Activated T-cell treated with anti-CD3 and anti-CD28 coated beads, Interleukin-2, amount 50 U/mL, for 72 hours (primary cell): ENCODE measurements around the gene KANK3. TPM values are rescaled to one million over a fixed set of nuclear protein-coding genes. Genes with fewer than 3 reads are reported as not detected.

Experiments used
- ATAC-seq, 2 donors: fragments of 150-1000 bp; cut with Tn5 transposase; replicated peaks in 1 of 2; 2 replicates each; pipeline ENCODE4 v1.10.0; 2021; ENCODE audit warnings: moderate library complexity in 2 of 2, mild to moderate bottlenecking in 1 of 2
- DNase-seq, 2 donors: peaks; one replicate each; pipeline ENCODE4 v3.0.0; 2021 to 2022; ENCODE audit warnings: mixed read lengths in 1 of 2
- H3K27ac Mint-ChIP-seq: one replicate; pipeline ENCODE4 v1.8.0; 2022; ENCODE audit warnings: mild to moderate bottlenecking, moderate library complexity, mixed read lengths
- H3K27me3 Mint-ChIP-seq: one replicate; pipeline ENCODE4 v1.8.0; 2022; ENCODE audit warnings: low read depth, mixed read lengths
- H3K36me3 Mint-ChIP-seq, 2 donors: one replicate each; pipeline ENCODE4 v1.8.0; 2022; ENCODE audit warnings: mixed read lengths in 2 of 2, mild to moderate bottlenecking in 1 of 2; ENCODE audit not compliant: insufficient read depth in 2 of 2
- H3K4me1 Mint-ChIP-seq: one replicate; pipeline ENCODE4 v1.8.0; 2022; ENCODE audit warnings: low read depth, mixed read lengths
- H3K4me3 Mint-ChIP-seq, 2 donors: one replicate each; pipeline ENCODE4 v1.8.0; 2022; ENCODE audit warnings: mild to moderate bottlenecking in 2 of 2, mixed read lengths in 2 of 2, moderate library complexity in 2 of 2
- H3K9me3 Mint-ChIP-seq, 2 donors: one replicate each; pipeline ENCODE4 v1.8.0; 2022; ENCODE audit warnings: mixed read lengths in 2 of 2
- total RNA-seq, 2 donors: library from RNA; stranded (reverse); gene quantifications; one replicate each; pipeline ENCODE4 v1.2.3, GENCODE V29; 2022

KANK3 gene
- total RNA-seq, 2 donors from 2014 or later = 0.99 to 1.6 TPM

- ATAC-seq (no peak), DNase-seq (no peak)
- Mint-ChIP-seq H3K4me3 (no peak overlapping the region), H3K9me3 (no peaks in the 10 kb centered on the region), H3K36me3 (no peaks in the 10 kb centered on the region), H3K4me1 (peaks cover 11% of the 10 kb centered on the region), H3K27ac (no peak overlapping the region), H3K27me3 (peaks cover 44% of the 10 kb centered on the region)
Measured at GRCh38 chr19:8338835-8339234, 4.2 kb downstream of the KANK3 start.

GRCh38 chr19:8337728-8338127, 5.3 kb downstream of the KANK3 start:
- H3K27ac Mint-ChIP-seq = no peak overlapping the region
- no peaks in the 10 kb centered on the region for H3K9me3 Mint-ChIP-seq
- DNase-seq (no peak), ATAC-seq (no peak)
- H3K36me3 Mint-ChIP-seq = no peaks in the 10 kb centered on the region
- no peak overlapping the region for H3K4me3 Mint-ChIP-seq
- peaks cover 6% of the 10 kb centered on the region for H3K4me1 Mint-ChIP-seq
- H3K27me3 Mint-ChIP-seq = peaks cover 36% of the 10 kb centered on the region

DNA sequence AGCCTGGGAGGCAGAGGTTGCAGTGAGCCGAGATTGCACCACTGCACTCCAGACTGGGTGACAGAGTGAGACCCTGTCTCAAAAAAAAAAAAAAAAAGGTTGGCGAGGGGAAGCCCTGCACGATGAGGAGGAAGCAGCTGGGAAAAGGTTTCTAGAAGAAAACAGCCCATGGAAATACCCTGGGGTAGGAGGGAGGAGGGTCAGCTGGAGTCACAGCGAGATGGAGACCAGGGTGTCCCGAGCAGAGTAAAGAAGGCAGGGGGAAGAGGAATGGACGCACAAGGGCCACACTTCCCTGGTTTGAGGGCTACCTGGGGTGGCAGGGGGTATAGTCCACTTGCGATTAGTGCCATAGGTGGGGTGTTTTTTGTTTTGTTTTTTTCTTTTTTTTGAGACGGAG, 6.4 kb downstream of the KANK3 start:
- Mint-ChIP-seq H3K9me3 (no peaks in the 10 kb centered on the region), H3K4me3 (no peak overlapping the region), H3K4me1 (peaks cover 6% of the 10 kb centered on the region), H3K27ac (no peak overlapping the region), H3K27me3 (peaks cover 36% of the 10 kb centered on the region), H3K36me3 (no peaks in the 10 kb centered on the region)
- ATAC-seq (no peak), DNase-seq (no peak)

GRCh38 chr19:8336072-8336569, 6.9 kb downstream of the KANK3 start:
- DNase-seq (no peak), ATAC-seq (no peak)
- Mint-ChIP-seq H3K36me3 (no peaks in the 10 kb centered on the region), H3K4me1 (peaks cover 6% of the 10 kb centered on the region), H3K27ac (no peak overlapping the region), H3K4me3 (peak overlapping the region; percentile 62 to 68), H3K27me3 (peaks cover 36% of the 10 kb centered on the region), H3K9me3 (no peaks in the 10 kb centered on the region)

DNA sequence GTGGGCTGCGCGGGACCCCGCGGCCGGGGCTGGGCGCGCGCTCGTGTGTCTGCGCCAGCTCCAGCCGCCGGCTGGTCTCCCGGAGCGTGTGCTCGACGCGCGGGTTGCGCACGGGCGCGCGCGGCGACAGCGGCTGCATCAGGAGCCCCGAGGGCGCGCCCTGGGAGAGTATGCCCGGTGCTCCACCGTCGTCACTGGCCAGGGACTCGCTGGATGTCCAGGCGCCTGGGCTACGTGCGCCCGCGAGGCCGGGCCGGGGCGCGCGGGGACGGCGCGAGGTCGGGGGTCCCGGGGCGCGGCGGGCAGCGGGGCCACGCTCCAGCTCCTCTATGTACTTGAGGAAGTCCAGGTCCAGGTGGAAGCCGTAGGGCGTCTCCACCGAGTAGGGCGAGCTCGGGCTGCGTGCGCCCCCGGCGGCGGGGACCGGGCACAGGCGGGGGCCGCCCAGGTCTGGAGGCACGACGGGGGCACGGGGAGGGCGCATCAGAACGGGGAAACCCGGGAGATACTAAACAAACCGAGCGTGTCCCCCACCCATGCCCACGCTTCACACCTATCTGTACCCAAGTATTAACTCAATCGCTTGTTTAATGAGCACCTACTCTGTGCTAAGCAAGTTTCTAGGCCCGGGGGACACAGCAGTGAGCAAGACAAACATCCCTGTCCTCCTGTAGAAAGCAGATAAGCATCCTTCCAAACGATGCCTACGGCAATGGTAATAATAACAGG, 7.6 kb downstream of the KANK3 start:
- H3K4me1 Mint-ChIP-seq = peaks cover 6% of the 10 kb centered on the region

DNA sequence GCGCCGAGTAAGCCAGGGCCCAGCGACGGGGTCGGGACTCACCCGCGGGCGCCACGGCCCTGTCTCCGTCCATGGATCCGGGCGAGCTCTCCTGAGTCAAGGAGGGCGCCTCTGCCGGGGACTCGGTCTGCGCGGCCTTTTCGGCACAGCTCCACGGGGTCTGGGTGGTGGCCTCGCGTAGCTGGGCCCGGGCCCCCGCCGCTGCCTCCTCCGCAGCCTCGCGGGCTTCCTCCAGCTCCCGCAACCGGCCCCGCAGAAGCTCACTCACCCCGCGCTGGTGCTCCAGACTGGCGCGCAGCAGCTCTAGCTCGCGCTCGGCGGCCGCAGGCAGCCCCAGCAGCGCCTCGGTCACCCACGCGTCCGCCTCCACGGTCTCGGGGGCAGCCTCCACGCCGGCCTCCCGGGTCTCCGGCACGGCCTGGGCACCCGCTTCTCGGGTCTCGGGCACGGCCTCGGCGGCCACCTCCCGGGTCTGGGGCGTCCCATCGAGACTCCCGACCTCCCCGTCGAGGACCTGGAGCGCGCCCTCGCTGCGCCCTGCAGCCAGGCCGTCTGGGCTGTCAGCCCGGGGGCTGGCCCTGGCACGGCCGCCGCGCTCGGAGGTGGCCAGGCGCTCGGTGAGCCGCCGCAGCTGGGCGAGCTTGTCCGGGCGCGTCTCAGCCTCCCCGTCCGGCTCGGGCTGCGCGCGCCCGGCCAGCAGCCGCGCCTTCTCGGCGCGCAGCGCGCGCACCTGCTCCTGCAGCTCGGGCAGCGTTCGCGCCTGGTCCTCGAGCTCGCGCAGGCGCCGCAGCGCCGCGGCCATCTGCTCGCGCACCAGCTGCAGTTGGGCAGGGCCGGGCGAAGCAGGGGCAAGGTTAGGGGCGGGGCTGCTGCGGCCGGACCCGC, 8.4 kb downstream of the KANK3 start:
- H3K27ac Mint-ChIP-seq = no peak overlapping the region
- H3K4me3 Mint-ChIP-seq = peak overlapping the region in 1 of 2 donors; percentile 62
- peaks cover 27% of the 10 kb centered on the region for H3K27me3 Mint-ChIP-seq
- H3K9me3 Mint-ChIP-seq = no peaks in the 10 kb centered on the region
- H3K4me1 Mint-ChIP-seq = peaks cover 6% of the 10 kb centered on the region
- no peaks in the 10 kb centered on the region for H3K36me3 Mint-ChIP-seq
- peak; percentile 60 to 64 for DNase-seq
- peak; percentile 78 to 80 for ATAC-seq

More for the DNA sequence above, 7.6 kb downstream of the KANK3 start:
- no peaks in the 10 kb centered on the region for H3K36me3 Mint-ChIP-seq
- H3K27me3 Mint-ChIP-seq = peaks cover 31% of the 10 kb centered on the region
- no peak overlapping the region for H3K27ac Mint-ChIP-seq
- peak; percentile 52 to 58 for DNase-seq
- peak overlapping the region; percentile 62 to 68 for H3K4me3 Mint-ChIP-seq
- ATAC-seq = peak; percentile 76
- H3K9me3 Mint-ChIP-seq = no peaks in the 10 kb centered on the region

GRCh38 chr19:8333767-8334457, 9.2 kb downstream of the KANK3 start:
- no peak overlapping the region for H3K27ac Mint-ChIP-seq
- H3K4me1 Mint-ChIP-seq = peaks cover 6% of the 10 kb centered on the region
- H3K4me3 Mint-ChIP-seq = peak overlapping the region; percentile 43 to 54
- H3K27me3 Mint-ChIP-seq = peaks cover 27% of the 10 kb centered on the region
- no peaks in the 10 kb centered on the region for H3K36me3 Mint-ChIP-seq
- DNase-seq (no peak), ATAC-seq (no peak)
- H3K9me3 Mint-ChIP-seq = no peaks in the 10 kb centered on the region

- Mint-ChIP-seq H3K36me3 (no peaks in the 10 kb centered on the region), H3K4me1 (peaks cover 6% of the 10 kb centered on the region), H3K9me3 (no peaks in the 10 kb centered on the region), H3K4me3 (peak overlapping the region in 1 of 2 donors; percentile 39), H3K27ac (no peak overlapping the region), H3K27me3 (peaks cover 23% of the 10 kb centered on the region)
- DNase-seq = no peak
- ATAC-seq = no peak
Measured at GRCh38 chr19:8332976-8333766, 9.9 kb downstream of the KANK3 start.

- Mint-ChIP-seq H3K9me3 (no peaks in the 10 kb centered on the region), H3K36me3 (no peaks in the 10 kb centered on the region), H3K27ac (no peak overlapping the region), H3K4me3 (no peak overlapping the region), H3K27me3 (peaks cover 8% of the 10 kb centered on the region), H3K4me1 (peaks cover 6% of the 10 kb centered on the region)
- DNase-seq = no peak
- ATAC-seq = no peak
Measured at GRCh38 chr19:8331263-8331845, 11.7 kb downstream of the KANK3 start.

- Mint-ChIP-seq H3K9me3 (no peaks in the 10 kb centered on the region), H3K27ac (no peak overlapping the region), H3K27me3 (no peaks in the 10 kb centered on the region), H3K36me3 (no peaks in the 10 kb centered on the region), H3K4me1 (no peaks in the 10 kb centered on the region), H3K4me3 (no peak overlapping the region)
- ATAC-seq (no peak), DNase-seq (no peak)
Measured at GRCh38 chr19:8329996-8330395, 13.1 kb downstream of the KANK3 start.

- no peak overlapping the region for H3K4me3 Mint-ChIP-seq
- DNase-seq (no peak), ATAC-seq (no peak)
- H3K36me3 Mint-ChIP-seq = peaks cover 6 to 14% of the 10 kb centered on the region in 2 donors
- peaks cover 14% of the 10 kb centered on the region for H3K4me1 Mint-ChIP-seq
- H3K27me3 Mint-ChIP-seq = no peaks in the 10 kb centered on the region
- H3K27ac Mint-ChIP-seq = no peak overlapping the region
- H3K9me3 Mint-ChIP-seq = no peaks in the 10 kb centered on the region
Measured at GRCh38 chr19:8325454-8325853, 17.6 kb downstream of the KANK3 start.
